Activated CD4-positive, alpha-beta T cell treated with anti-CD3 and anti-CD28 coated beads, Interleukin-2, amount 10 ng/mL, durations not matched to agents 7 days and 5 days (primary cell): Measurements from ENCODE around the gene NFKBIL1. TPM values are rescaled to one million over a fixed set of nuclear protein-coding genes. Genes with fewer than 3 reads are reported as not detected.

Experiments
- CTCF ChIA-PET: fragments of 350-600 bp; sonication (Branson Sonifier 250); formaldehyde crosslinking; loops from one replicate; lab custom pipeline; 2021; ENCODE audit warnings: antibody characterized with exemption; lab: Charles Lee
- POLR2A ChIA-PET: fragments of 350-600 bp; sonication (Branson Sonifier 250); formaldehyde crosslinking; loops from one replicate; lab custom pipeline; 2021; ENCODE audit warnings: antibody characterized with exemption; lab: Charles Lee
- DNase-seq: peaks from one replicate; pipeline ENCODE4 v3.0.0-alpha.2; 2020
- H3K27ac Mint-ChIP-seq: one replicate; pipeline ENCODE4 v1.8.0; 2021; ENCODE audit warnings: mild to moderate bottlenecking, moderate library complexity, mixed read lengths
- H3K27me3 Mint-ChIP-seq: one replicate; pipeline ENCODE4 v1.8.0; 2021; ENCODE audit warnings: mixed read lengths
- H3K36me3 Mint-ChIP-seq: one replicate; pipeline ENCODE4 v1.8.0; 2021; ENCODE audit warnings: low read depth, mixed read lengths
- H3K4me1 Mint-ChIP-seq: one replicate; pipeline ENCODE4 v1.8.0; 2021; ENCODE audit warnings: mixed read lengths
- H3K4me3 Mint-ChIP-seq: one replicate; pipeline ENCODE4 v1.8.0; 2021; ENCODE audit warnings: mild to moderate bottlenecking, moderate library complexity, mixed read lengths
- H3K9me3 Mint-ChIP-seq: one replicate; pipeline ENCODE4 v1.8.0; 2021; ENCODE audit warnings: mixed read lengths
- total RNA-seq, 2 experiments: library from RNA; stranded (reverse); gene quantifications; one replicate each; pipeline ENCODE4 v1.2.3, GENCODE V29; 2021

NFKBIL1 gene
- total RNA-seq, 2 experiments from 2014 or later: 15.8 to 16.0 TPM

DNA sequence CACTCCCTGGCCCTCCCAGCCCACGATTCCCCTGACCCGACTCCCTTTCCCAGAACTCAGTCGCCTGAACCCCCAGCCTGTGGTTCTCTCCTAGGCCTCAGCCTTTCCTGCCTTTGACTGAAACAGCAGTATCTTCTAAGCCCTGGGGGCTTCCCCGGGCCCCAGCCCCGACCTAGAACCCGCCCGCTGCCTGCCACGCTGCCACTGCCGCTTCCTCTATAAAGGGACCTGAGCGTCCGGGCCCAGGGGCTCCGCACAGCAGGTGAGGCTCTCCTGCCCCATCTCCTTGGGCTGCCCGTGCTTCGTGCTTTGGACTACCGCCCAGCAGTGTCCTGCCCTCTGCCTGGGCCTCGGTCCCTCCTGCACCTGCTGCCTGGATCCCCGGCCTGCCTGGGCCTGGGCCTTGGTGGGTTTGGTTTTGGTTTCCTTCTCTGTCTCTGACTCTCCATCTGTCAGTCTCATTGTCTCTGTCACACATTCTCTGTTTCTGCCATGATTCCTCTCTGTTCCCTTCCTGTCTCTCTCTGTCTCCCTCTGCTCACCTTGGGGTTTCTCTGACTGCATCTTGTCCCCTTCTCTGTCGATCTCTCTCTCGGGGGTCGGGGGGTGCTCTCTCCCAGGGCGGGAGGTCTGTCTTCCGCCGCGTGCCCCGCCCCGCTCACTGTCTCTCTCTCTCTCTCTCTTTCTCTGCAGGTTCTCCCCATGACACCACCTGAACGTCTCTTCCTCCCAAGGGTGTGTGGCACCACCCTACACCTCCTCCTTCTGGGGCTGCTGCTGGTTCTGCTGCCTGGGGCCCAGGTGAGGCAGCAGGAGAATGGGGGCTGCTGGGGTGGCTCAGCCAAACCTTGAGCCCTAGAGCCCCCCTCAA is 24.9 kb downstream of the NFKBIL1 start, which contains the start of gene LTA:
Gene LTA (plus strand): TSS at position 249 of the 871 bp plus-strand sequence. CDS start 454 bp downstream, at position 703.
- H3K27me3 Mint-ChIP-seq: peaks cover 6% of the 10 kb centered on the region
- H3K36me3 Mint-ChIP-seq: peaks cover 32% of the 10 kb centered on the region
- CTCF ChIA-PET: interaction anchor here (1.0 to 18.9 kb wide), 9 partner anchors 10 to 25 kb away, joined by 3 to 576 read pairs (median 23); partner anchors contain the start of genes ATP6V1G2, LST1, LTB and NCR3
- H3K9me3 Mint-ChIP-seq: no peaks in the 10 kb centered on the region
- DNase-seq: peak; percentile 75
- H3K4me3 Mint-ChIP-seq: peak within 1 kb of the TSS; percentile 90
- peaks cover 97% of the 10 kb centered on the region for H3K4me1 Mint-ChIP-seq
- POLR2A ChIA-PET: no interaction called here
- H3K27ac Mint-ChIP-seq: peak within 1 kb of the TSS; percentile 96

DNA sequence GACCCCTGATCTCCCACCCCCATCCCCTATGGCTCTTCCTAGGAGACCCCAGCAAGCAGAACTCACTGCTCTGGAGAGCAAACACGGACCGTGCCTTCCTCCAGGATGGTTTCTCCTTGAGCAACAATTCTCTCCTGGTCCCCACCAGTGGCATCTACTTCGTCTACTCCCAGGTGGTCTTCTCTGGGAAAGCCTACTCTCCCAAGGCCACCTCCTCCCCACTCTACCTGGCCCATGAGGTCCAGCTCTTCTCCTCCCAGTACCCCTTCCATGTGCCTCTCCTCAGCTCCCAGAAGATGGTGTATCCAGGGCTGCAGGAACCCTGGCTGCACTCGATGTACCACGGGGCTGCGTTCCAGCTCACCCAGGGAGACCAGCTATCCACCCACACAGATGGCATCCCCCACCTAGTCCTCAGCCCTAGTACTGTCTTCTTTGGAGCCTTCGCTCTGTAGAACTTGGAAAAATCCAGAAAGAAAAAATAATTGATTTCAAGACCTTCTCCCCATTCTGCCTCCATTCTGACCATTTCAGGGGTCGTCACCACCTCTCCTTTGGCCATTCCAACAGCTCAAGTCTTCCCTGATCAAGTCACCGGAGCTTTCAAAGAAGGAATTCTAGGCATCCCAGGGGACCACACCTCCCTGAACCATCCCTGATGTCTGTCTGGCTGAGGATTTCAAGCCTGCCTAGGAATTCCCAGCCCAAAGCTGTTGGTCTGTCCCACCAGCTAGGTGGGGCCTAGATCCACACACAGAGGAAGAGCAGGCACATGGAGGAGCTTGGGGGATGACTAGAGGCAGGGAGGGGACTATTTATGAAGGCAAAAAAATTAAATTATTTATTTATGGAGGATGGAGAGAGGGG is 26.1 kb downstream of the NFKBIL1 start:
- peak overlapping the region; percentile 90 for H3K4me3 Mint-ChIP-seq
- H3K27ac Mint-ChIP-seq: peak overlapping the region; percentile 96
- ChIA-PET CTCF (interaction anchor here (1.2 to 18.9 kb wide), 5 partner anchors 22 to 79 kb away, joined by 4 to 576 read pairs (median 20); partner anchors contain the start of genes ATP6V1G2, DDX39B, LST1 and LTB), POLR2A (interaction anchor here (2.0 kb wide), 1 partner anchor 24 kb away, joined by 15 read pairs; no protein-coding TSS in a partner anchor)
- H3K9me3 Mint-ChIP-seq: no peaks in the 10 kb centered on the region
- H3K4me1 Mint-ChIP-seq: peaks cover 94% of the 10 kb centered on the region
- H3K36me3 Mint-ChIP-seq: peaks cover 38% of the 10 kb centered on the region
- H3K27me3 Mint-ChIP-seq: peaks cover 6% of the 10 kb centered on the region
- no peak for DNase-seq

DNA sequence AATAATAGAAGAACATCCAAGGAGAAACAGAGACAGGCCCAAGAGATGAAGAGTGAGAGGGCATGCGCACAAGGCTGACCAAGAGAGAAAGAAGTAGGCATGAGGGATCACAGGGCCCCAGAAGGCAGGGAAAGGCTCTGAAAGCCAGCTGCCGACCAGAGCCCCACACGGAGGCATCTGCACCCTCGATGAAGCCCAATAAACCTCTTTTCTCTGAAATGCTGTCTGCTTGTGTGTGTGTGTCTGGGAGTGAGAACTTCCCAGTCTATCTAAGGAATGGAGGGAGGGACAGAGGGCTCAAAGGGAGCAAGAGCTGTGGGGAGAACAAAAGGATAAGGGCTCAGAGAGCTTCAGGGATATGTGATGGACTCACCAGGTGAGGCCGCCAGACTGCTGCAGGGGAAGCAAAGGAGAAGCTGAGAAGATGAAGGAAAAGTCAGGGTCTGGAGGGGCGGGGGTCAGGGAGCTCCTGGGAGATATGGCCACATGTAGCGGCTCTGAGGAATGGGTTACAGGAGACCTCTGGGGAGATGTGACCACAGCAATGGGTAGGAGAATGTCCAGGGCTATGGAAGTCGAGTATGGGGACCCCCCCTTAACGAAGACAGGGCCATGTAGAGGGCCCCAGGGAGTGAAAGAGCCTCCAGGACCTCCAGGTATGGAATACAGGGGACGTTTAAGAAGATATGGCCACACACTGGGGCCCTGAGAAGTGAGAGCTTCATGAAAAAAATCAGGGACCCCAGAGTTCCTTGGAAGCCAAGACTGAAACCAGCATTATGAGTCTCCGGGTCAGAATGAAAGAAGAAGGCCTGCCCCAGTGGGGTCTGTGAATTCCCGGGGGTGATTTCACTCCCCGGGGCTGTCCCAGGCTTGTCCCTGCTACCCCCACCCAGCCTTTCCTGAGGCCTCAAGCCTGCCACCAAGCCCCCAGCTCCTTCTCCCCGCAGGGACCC is 27.0 kb downstream of the NFKBIL1 start:
- ChIA-PET CTCF (interaction anchor here (0.7 to 18.9 kb wide), 9 partner anchors 11 to 352 kb away, joined by 3 to 576 read pairs (median 4); partner anchors contain the start of genes ATP6V1G2, DDX39B, LST1 and LTB), POLR2A (interaction anchor here (0.6 to 2.0 kb wide), 9 partner anchors 14 to 256 kb away, joined by 3 to 15 read pairs (median 5); partner anchors contain the start of genes DDX39B, NCR3 and NFKBIL1)
- peak overlapping the region; percentile 90 for H3K4me3 Mint-ChIP-seq
- H3K27me3 Mint-ChIP-seq: peaks cover 4% of the 10 kb centered on the region
- DNase-seq: no peak
- H3K27ac Mint-ChIP-seq: peak overlapping the region; percentile 59
- H3K9me3 Mint-ChIP-seq: no peaks in the 10 kb centered on the region
- peaks cover 48% of the 10 kb centered on the region for H3K36me3 Mint-ChIP-seq
- H3K4me1 Mint-ChIP-seq: peaks cover 94% of the 10 kb centered on the region

DNA sequence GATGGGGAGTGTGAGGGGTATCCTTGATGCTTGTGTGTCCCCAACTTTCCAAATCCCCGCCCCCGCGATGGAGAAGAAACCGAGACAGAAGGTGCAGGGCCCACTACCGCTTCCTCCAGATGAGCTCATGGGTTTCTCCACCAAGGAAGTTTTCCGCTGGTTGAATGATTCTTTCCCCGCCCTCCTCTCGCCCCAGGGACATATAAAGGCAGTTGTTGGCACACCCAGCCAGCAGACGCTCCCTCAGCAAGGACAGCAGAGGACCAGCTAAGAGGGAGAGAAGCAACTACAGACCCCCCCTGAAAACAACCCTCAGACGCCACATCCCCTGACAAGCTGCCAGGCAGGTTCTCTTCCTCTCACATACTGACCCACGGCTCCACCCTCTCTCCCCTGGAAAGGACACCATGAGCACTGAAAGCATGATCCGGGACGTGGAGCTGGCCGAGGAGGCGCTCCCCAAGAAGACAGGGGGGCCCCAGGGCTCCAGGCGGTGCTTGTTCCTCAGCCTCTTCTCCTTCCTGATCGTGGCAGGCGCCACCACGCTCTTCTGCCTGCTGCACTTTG is 28.0 kb downstream of the NFKBIL1 start, which contains the start of gene TNF:
Gene TNF (plus strand): TSS at position 231 of the 567 bp plus-strand sequence. CDS start 177 bp downstream, at position 408.
- H3K9me3 Mint-ChIP-seq: no peaks in the 10 kb centered on the region
- POLR2A ChIA-PET: interaction anchor here (0.6 to 2.0 kb wide), 13 partner anchors 12 to 255 kb away, joined by 3 to 15 read pairs (median 5); partner anchors contain the start of genes DDX39B, NCR3 and NFKBIL1
- H3K4me3 Mint-ChIP-seq: peak within 1 kb of the TSS; percentile 90
- CTCF ChIA-PET: interaction anchor here (0.7 to 18.9 kb wide), 7 partner anchors 12 to 351 kb away, joined by 3 to 576 read pairs (median 20); partner anchors contain the start of genes ATP6V1G2, LST1, LTB and NCR3
- DNase-seq: peak; percentile 82
- H3K27me3 Mint-ChIP-seq: no peaks in the 10 kb centered on the region
- peaks cover 55% of the 10 kb centered on the region for H3K36me3 Mint-ChIP-seq
- peaks cover 90% of the 10 kb centered on the region for H3K4me1 Mint-ChIP-seq
- peak within 1 kb of the TSS; percentile 88 for H3K27ac Mint-ChIP-seq

DNA sequence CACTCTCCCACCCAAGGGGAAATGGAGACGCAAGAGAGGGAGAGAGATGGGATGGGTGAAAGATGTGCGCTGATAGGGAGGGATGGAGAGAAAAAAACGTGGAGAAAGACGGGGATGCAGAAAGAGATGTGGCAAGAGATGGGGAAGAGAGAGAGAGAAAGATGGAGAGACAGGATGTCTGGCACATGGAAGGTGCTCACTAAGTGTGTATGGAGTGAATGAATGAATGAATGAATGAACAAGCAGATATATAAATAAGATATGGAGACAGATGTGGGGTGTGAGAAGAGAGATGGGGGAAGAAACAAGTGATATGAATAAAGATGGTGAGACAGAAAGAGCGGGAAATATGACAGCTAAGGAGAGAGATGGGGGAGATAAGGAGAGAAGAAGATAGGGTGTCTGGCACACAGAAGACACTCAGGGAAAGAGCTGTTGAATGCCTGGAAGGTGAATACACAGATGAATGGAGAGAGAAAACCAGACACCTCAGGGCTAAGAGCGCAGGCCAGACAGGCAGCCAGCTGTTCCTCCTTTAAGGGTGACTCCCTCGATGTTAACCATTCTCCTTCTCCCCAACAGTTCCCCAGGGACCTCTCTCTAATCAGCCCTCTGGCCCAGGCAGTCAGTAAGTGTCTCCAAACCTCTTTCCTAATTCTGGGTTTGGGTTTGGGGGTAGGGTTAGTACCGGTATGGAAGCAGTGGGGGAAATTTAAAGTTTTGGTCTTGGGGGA is 28.7 kb downstream of the NFKBIL1 start:
- peak overlapping the region; percentile 90 for H3K4me3 Mint-ChIP-seq
- ChIA-PET CTCF (interaction anchor here (1.0 to 18.9 kb wide), 13 partner anchors 8 to 350 kb away, joined by 3 to 576 read pairs (median 9); partner anchors contain the start of genes ATP6V1G2, DDX39B, LST1 and LTB), POLR2A (interaction anchor here (0.6 to 2.0 kb wide), 11 partner anchors 11 to 254 kb away, joined by 3 to 15 read pairs (median 5); partner anchors contain the start of genes DDX39B and NCR3)
- H3K27ac Mint-ChIP-seq: peak overlapping the region; percentile 88
- peaks cover 86% of the 10 kb centered on the region for H3K4me1 Mint-ChIP-seq
- peaks cover 61% of the 10 kb centered on the region for H3K36me3 Mint-ChIP-seq
- no peaks in the 10 kb centered on the region for H3K9me3 Mint-ChIP-seq
- no peak for DNase-seq
- no peaks in the 10 kb centered on the region for H3K27me3 Mint-ChIP-seq

DNA sequence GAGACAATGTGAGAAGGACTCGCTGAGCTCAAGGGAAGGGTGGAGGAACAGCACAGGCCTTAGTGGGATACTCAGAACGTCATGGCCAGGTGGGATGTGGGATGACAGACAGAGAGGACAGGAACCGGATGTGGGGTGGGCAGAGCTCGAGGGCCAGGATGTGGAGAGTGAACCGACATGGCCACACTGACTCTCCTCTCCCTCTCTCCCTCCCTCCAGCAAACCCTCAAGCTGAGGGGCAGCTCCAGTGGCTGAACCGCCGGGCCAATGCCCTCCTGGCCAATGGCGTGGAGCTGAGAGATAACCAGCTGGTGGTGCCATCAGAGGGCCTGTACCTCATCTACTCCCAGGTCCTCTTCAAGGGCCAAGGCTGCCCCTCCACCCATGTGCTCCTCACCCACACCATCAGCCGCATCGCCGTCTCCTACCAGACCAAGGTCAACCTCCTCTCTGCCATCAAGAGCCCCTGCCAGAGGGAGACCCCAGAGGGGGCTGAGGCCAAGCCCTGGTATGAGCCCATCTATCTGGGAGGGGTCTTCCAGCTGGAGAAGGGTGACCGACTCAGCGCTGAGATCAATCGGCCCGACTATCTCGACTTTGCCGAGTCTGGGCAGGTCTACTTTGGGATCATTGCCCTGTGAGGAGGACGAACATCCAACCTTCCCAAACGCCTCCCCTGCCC is 29.6 kb downstream of the NFKBIL1 start:
- no peaks in the 10 kb centered on the region for H3K27me3 Mint-ChIP-seq
- peaks cover 77% of the 10 kb centered on the region for H3K4me1 Mint-ChIP-seq
- POLR2A ChIA-PET: interaction anchor here (0.9 to 1.6 kb wide), 3 partner anchors 10 to 25 kb away, joined by 3 to 5 read pairs (median 4); no protein-coding TSS in a partner anchor
- DNase-seq: peak; percentile 62
- no peaks in the 10 kb centered on the region for H3K9me3 Mint-ChIP-seq
- peak overlapping the region; percentile 90 for H3K4me3 Mint-ChIP-seq
- H3K27ac Mint-ChIP-seq: peak overlapping the region; percentile 88
- CTCF ChIA-PET: interaction anchor here (0.5 to 18.9 kb wide), 11 partner anchors 9 to 158 kb away, joined by 3 to 576 read pairs (median 7); partner anchors contain the start of genes ATP6V1G2, DDX39B, LST1 and LTB
- peaks cover 68% of the 10 kb centered on the region for H3K36me3 Mint-ChIP-seq

DNA sequence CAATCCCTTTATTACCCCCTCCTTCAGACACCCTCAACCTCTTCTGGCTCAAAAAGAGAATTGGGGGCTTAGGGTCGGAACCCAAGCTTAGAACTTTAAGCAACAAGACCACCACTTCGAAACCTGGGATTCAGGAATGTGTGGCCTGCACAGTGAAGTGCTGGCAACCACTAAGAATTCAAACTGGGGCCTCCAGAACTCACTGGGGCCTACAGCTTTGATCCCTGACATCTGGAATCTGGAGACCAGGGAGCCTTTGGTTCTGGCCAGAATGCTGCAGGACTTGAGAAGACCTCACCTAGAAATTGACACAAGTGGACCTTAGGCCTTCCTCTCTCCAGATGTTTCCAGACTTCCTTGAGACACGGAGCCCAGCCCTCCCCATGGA is 30.2 kb downstream of the NFKBIL1 start:
- H3K27ac Mint-ChIP-seq: peak overlapping the region; percentile 88
- no peaks in the 10 kb centered on the region for H3K9me3 Mint-ChIP-seq
- ChIA-PET CTCF (interaction anchor here (0.9 to 18.9 kb wide), 10 partner anchors 10 to 84 kb away, joined by 3 to 576 read pairs (median 8); partner anchors contain the start of genes ATP6V1G2, DDX39B, LST1 and LTB), POLR2A (no interaction called here)
- peak overlapping the region; percentile 90 for H3K4me3 Mint-ChIP-seq
- H3K36me3 Mint-ChIP-seq: peaks cover 72% of the 10 kb centered on the region
- H3K4me1 Mint-ChIP-seq: peaks cover 76% of the 10 kb centered on the region
- no peak for DNase-seq
- H3K27me3 Mint-ChIP-seq: no peaks in the 10 kb centered on the region

DNA sequence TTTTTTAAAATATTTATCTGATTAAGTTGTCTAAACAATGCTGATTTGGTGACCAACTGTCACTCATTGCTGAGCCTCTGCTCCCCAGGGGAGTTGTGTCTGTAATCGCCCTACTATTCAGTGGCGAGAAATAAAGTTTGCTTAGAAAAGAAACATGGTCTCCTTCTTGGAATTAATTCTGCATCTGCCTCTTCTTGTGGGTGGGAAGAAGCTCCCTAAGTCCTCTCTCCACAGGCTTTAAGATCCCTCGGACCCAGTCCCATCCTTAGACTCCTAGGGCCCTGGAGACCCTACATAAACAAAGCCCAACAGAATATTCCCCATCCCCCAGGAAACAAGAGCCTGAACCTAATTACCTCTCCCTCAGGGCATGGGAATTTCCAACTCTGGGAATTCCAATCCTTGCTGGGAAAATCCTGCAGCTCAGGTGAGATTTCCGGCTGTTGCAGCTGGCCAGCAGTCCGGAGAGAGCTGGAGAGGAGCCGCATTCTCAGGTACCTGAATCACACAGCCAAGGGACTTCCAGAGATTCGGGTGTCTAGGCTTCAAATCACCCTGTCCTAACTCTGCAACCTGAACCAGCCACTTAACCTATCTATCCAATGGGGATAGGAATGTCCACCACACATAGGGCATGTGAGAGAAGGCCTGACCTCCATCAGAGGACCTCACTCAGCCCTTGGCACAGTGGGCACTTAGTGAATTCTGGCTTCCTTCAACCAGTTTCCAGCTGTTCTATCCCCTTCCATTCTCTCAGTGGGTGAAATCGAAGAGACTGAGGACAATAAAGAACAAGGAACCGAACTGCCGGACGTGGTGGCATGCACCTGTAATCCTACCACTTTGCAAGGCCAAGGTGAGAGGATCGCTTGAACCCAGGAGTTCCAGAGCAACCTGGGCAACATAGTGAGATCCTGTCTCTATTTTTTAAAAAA is 31.0 kb downstream of the NFKBIL1 start:
- ChIA-PET CTCF (interaction anchor here (1.2 to 18.9 kb wide), 9 partner anchors 9 to 38 kb away, joined by 3 to 576 read pairs (median 17); partner anchors contain the start of genes ATP6V1G2, LST1, LTA and LTB), POLR2A (interaction anchor here (0.7 kb wide), 1 partner anchor 14 kb away, joined by 9 read pairs; the partner anchor contains the start of gene NCR3)
- Mint-ChIP-seq H3K36me3 (peaks cover 75% of the 10 kb centered on the region), H3K27me3 (no peaks in the 10 kb centered on the region), H3K4me1 (peaks cover 74% of the 10 kb centered on the region), H3K27ac (peak overlapping the region; percentile 82), H3K9me3 (no peaks in the 10 kb centered on the region), H3K4me3 (peak overlapping the region; percentile 94)
- DNase-seq: no peak
